HG02610 (cell line): ENCODE results near the gene NALCN.

Experiments
- ATAC-seq: cut with Tn5 transposase; IDR thresholded peaks from one replicate; pipeline ENCODE4 v1.9.1; 2021; ENCODE audit warnings: mild to moderate bottlenecking, moderate library complexity; ENCODE audit not compliant: unreplicated experiment

The NALCN gene

DNA sequence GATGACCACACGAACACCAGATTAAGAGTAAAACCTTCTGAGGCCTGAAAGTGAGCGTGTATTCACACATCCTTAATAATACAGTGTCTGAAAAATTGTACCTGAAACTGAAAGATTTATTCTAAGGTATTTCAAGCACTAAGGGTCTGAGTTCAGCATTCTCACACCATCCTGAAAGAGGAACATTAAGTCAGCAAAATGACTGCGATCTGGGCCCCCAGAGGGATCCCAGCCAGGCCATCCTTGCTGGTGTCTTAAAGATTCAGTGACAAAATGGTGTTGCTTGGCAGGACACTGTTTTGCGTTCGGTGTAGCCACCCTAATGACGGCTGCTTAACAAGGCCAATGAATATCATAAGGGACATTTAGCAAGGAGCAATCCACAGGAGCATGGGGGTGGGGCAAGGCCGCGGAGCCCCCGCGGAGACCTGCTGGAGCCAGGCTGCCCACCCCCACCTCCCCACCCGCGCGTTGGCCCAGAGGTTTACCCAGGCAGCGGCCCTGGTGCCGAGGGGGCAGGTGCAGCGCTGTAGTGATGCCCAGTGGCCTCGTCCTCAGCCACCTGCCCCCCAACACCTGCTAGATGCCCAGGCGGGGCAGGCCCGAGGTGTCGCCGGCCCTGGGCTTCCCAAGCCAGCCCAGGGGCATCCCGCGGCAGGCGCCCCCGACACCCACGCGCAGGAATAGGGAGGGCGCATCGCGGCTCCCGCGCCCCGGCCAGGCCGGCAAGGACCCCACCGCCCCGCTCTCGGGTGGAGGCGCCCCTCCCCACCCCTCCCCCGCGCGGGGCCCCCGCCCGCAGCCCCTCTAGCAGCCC is 742 bp downstream of the NALCN start:
- ATAC-seq: peak; percentile 29

GRCh38 chr13:101412076-101412475 is 4.2 kb downstream of the NALCN start:
- no peak for ATAC-seq

GRCh38 chr13:101408992-101409656 is 7.2 kb downstream of the NALCN start:
- ATAC-seq: no peak

- ATAC-seq: no peak
These were observed 8.2 kb downstream of the NALCN start for GRCh38 chr13:101408154-101408553.

DNA sequence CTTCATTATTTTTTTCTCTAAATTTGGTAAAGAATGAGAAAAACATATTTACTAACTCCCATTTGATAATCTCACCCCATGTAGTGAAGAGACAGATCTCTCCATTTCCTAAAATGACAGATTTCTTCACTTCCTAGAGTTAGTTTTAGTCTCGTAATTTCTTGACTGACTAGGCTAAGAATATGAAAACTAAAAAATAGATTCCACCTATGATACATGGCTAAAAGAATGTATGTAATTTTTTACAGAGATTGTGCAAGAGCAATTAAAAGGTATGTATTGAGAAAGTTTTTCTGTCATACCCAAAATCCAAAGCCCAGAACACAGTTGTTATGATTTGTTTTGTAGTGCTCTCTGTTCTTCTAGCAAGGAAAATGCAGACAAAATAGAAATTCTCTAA is 9.5 kb downstream of the NALCN start:
- no peak for ATAC-seq

- no peak for ATAC-seq
These were observed 15.1 kb downstream of the NALCN start for GRCh38 chr13:101401196-101401595.

DNA sequence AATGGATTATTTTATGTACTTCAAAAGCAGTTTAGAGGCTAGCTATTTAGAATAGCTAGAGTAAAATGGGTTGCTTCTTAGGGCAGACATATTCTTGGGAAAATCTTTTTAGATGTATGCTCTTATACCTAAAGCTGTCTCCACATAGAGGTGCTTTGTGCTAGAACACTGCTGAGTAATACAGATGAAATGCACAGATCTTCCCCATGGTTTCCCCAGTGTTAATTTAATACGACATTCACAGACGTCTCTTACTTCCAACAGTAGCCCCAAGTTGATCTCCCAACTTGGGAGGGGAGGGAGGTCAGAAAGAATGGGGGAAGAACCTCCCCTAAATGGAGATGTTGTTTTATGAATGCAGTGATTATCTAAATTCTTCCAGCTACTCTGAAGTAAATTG is 16.9 kb downstream of the NALCN start:
- ATAC-seq: no peak

- no peak for ATAC-seq
These were observed 17.4 kb downstream of the NALCN start for GRCh38 chr13:101398920-101399319.

DNA sequence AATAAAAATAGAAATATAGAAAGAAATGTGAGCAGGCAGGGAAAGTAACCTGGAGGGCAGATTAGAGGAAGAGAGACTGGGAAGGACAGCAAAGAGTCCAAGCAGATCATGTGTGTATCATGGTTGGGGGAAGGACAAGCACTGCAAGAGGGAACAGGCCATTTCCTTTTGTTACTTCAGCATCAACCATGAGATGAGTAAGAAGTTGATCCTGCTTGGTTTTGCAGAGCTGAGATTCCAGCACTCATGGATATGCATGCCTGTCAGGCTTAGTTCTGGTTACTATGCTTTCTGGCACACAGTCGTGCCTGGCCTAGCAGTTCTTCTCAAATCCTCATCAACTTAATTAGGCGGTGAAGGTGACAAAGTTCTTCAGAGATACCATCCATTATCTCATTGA is 18.1 kb downstream of the NALCN start:
- ATAC-seq: no peak

DNA sequence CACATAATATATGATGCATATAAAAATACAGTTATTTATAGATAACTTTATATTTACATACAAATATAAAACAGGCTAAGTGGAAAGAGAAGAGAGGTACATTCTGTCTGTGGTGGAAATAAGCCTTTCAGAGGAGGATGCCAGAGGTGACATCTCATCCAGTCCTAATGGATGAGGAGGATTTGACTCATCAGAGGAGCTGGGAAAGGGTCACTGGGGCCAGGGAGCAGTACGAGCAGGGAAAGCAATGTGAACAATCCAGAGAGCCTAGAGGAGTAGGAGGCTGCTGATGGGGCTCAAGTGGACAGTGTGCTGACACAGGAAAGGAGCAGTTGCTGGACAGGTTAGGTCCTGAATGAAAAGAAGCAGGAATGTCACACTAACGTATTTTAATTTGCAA is 18.6 kb downstream of the NALCN start:
- ATAC-seq: no peak

GRCh38 chr13:101394605-101395004 is 21.7 kb downstream of the NALCN start:
- no peak for ATAC-seq

GRCh38 chr13:101393140-101393539 is 23.2 kb downstream of the NALCN start:
- ATAC-seq: no peak

DNA sequence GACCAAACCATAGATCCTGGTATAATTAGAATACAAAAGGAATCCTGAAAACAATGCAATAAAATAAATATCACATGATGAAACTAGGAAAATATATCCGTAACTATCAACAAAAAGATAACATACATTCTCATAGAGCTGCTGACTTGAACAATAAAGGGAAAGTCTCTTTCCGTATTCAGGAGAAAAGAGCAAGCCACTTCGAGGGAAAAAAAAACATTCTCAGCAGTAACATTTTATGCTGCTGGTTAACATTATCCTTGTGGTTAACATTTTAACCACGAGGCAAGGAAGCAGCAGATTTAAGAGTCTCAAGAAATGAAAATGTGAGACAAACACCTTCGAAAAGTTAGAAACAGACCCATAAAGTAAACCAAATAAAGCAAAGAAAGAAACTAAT is 25.8 kb downstream of the NALCN start:
- ATAC-seq: no peak

- no peak for ATAC-seq
These were observed 31.4 kb downstream of the NALCN start for GRCh38 chr13:101384929-101385328.

DNA sequence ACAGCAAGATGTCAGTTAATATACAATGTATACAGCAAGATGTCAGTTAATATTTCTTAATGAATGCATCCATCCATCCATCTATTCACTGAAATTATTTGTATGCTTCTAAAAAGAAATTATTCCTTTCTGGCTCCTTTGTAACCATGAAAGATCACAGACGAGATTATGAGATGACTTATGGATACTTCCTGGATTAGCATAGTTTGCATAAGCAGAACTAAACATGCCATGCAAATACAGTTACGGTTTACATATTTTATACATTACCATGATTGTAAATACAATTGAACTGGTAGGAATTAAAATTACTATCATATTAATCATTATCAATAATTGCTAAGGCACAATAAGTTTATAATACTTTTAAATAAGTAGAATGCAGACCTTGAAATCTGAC is 32.7 kb downstream of the NALCN start:
- no peak for ATAC-seq

DNA sequence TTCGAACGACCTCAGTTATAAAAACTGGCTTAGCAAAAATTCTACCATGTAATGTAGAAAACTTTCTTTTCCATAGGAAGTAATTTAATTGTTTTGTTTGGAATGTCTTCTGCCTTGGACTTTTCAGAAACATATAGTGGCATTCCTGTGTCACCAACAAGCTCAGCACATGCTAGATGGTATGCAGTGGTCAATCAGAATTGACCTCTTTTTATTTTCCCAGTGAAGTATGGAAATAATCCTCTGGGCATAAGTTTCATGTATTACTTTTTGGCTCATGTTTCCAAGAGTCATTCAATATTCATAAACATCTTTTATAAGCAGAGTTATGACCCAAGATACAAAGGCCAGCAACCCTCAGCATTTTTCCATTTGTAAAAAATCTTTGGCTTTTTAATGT is 33.6 kb downstream of the NALCN start:
- no peak for ATAC-seq

GRCh38 chr13:101382086-101382485 is 34.2 kb downstream of the NALCN start:
- ATAC-seq: no peak

DNA sequence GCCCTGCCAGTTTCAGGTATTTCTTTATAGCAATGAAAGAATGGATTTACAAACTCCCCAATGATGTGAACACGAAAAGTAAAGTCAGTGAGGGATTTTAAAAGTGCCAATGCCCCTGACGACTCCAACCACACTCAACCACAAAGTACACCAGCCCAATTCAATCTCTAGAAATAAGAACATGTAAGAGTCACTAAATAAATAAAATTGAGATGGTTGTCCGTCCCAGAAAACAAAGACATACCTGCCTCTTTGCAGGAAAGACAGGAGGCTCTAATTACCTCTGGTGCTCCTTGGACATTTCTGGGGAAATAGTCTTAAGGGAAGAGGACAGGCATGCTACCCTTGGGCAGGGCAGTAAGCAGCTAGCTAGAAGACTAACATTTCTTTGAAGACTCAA is 55.8 kb downstream of the NALCN start:
- no peak for ATAC-seq

- ATAC-seq: no peak
These were observed 61.4 kb downstream of the NALCN start for GRCh38 chr13:101354895-101355294.

- no peak for ATAC-seq
These were observed 69.2 kb downstream of the NALCN start for GRCh38 chr13:101346942-101347728.

GRCh38 chr13:101346161-101346560 is 70.1 kb downstream of the NALCN start:
- ATAC-seq: no peak
